ENCODE data around the gene CGN. TPM values are rescaled to one million over a fixed set of nuclear protein-coding genes. Genes with fewer than 3 reads are reported as not detected.

Gene CGN
- total RNA-seq, 1 experiment from 2014 or later: 30.9 TPM

DNA sequence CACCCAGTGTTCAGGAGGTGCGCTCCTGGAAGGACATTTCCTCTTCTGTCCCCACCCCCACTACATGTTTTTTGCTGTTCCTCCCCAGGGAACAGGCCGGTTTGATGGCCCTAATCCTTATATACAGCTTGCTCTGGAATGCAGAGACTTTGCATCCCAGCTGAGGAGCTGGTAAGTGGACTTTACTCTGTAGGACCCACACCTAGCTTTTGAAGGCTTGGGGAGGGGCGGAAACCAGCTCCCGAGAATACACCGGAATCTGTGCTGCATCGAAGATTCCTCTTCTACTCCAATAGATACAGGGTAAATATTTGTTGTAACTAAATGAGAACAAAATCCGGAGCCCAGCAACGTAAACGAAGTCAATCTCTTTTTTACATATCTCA is 1.2 kb upstream of the CGN start:
- Histone ChIP-seq H2BK5ac (ENCODE audit: insufficient read length, low read length) (no peak overlapping the region), H2BK15ac (ENCODE audit: low read depth, low read length) (no peak overlapping the region), H2AFZ (ENCODE audit: low read length) (no peak overlapping the region), H3K9ac (ENCODE audit: extremely low read depth, insufficient read length, low read length) (peak overlapping the region; percentile 91), H3K4ac (ENCODE audit: low read depth, low read length) (no peak overlapping the region), H2AK5ac (ENCODE audit: insufficient read length, low read length) (no peak overlapping the region), H3K4me1 (ENCODE audit: insufficient read depth, low read length) (peaks cover 15% of the 10 kb centered on the region; the same call in 1 of the 2 replicates), H2BK12ac (ENCODE audit: insufficient read length, low read depth, low read length) (no peak overlapping the region), H3K9me3 (ENCODE audit: control insufficient read depth, low read depth, low read length) (no peaks in the 10 kb centered on the region), H3K18ac (ENCODE audit: insufficient read length, low read depth, low read length) (no peak overlapping the region), H4K8ac (replicated peaks; ENCODE audit: insufficient read length, low read depth, low read length) (no peak overlapping the region), H2BK20ac (ENCODE audit: low read depth, low read length, poor library complexity, severe bottlenecking) (no peak overlapping the region), H4K20me1 (ENCODE audit: control insufficient read depth, insufficient read depth, insufficient read length) (no peaks in the 10 kb centered on the region), H3K23ac (ENCODE audit: insufficient read length, low read depth, low read length) (no peak overlapping the region), H3K27me3 (ENCODE audit: insufficient read depth, low read length) (no peaks in the 10 kb centered on the region), H3T11ph (ENCODE audit: low read length) (no peak overlapping the region), H3K27ac (ENCODE audit: insufficient read length, low read depth, low read length) (peak overlapping the region; percentile 82), H4K5ac (ENCODE audit: insufficient read length, low read depth, low read length) (no peak overlapping the region), H3K56ac (ENCODE audit: insufficient read length, low read depth, low read length) (no peak overlapping the region), H3K4me2 (ENCODE audit: insufficient read depth, insufficient read length, low read length) (peak overlapping the region; percentile 87), H2BK120ac (ENCODE audit: low read depth, low read length, poor library complexity, severe bottlenecking) (no peak overlapping the region), H3K79me2 (ENCODE audit: insufficient read depth, low read length) (no peaks in the 10 kb centered on the region), H4K91ac (ENCODE audit: insufficient read length, low read depth, low read length) (no peak overlapping the region), H3K79me1 (ENCODE audit: insufficient read depth, low read depth, low read length, poor library complexity, severe bottlenecking) (no peaks in the 10 kb centered on the region), H3K23me2 (ENCODE audit: insufficient read length, low read depth, low read length, poor library complexity, severe bottlenecking) (peaks cover 21% of the 10 kb centered on the region), H3K14ac (ENCODE audit: insufficient read depth, low read length) (no peak overlapping the region)
- DNase-seq: peak; percentile 51
- TF ChIP-seq, protein P1, sequence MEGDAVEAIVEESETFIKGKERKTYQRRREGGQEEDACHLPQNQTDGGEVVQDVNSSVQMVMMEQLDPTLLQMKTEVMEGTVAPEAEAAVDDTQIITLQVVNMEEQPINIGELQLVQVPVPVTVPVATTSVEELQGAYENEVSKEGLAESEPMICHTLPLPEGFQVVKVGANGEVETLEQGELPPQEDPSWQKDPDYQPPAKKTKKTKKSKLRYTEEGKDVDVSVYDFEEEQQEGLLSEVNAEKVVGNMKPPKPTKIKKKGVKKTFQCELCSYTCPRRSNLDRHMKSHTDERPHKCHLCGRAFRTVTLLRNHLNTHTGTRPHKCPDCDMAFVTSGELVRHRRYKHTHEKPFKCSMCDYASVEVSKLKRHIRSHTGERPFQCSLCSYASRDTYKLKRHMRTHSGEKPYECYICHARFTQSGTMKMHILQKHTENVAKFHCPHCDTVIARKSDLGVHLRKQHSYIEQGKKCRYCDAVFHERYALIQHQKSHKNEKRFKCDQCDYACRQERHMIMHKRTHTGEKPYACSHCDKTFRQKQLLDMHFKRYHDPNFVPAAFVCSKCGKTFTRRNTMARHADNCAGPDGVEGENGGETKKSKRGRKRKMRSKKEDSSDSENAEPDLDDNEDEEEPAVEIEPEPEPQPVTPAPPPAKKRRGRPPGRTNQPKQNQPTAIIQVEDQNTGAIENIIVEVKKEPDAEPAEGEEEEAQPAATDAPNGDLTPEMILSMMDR (conservative IDR thresholded peaks at IDR 0.05): no peak
- Mint-ChIP-seq H3K4me3 (peak overlapping the region; percentile 89 to 91), H3K4me1 (peaks cover 37 to 38% of the 10 kb centered on the region in 2 experiments), H3K36me3 (ENCODE audit: insufficient read depth in 1 of 3, low read depth in 3 of 3) (no peaks in the 10 kb centered on the region; a peak in 2 of 7 replicates), H3K27ac (peak overlapping the region; percentile 97 to 98 (median 98)), H3K27me3 (ENCODE audit: low read depth) (no peaks in the 10 kb centered on the region; the same call in 1 of the 2 replicates), H3K9me3 (no peaks in the 10 kb centered on the region)
- WGBS (ENCODE audit: extremely low coverage, insufficient read length, low lambda C conversion rate): no CpG with 5 or more reads among the region's 9 CpGs
